CD4-positive, alpha-beta T cell (primary cell): ENCODE measurements around the gene SIDT2. TPM values are rescaled to one million over a fixed set of nuclear protein-coding genes. Genes with fewer than 3 reads are reported as not detected.

Experiments used
- ATAC-seq: fragments of 200-7000 bp; cut with Tn5 transposase; one replicate; pipeline ENCODE4 v1.10.0; 2022; ENCODE audit warnings: mild to moderate bottlenecking; ENCODE audit not compliant: poor library complexity
- CTCF ChIA-PET: fragments of 350-600 bp; sonication (Branson Sonifier 250); formaldehyde crosslinking; loops from one replicate; lab custom pipeline; 2021; ENCODE audit warnings: antibody characterized with exemption, inconsistent platforms; lab: Charles Lee
- POLR2A ChIA-PET: fragments of 350-600 bp; sonication (Branson Sonifier 250); formaldehyde crosslinking; loops from one replicate; lab custom pipeline; 2021; ENCODE audit warnings: antibody characterized with exemption, inconsistent platforms; lab: Charles Lee
- DNase-seq, 14 experiments: peaks; one replicate each; pipeline ENCODE4 v3.0.0-alpha.2; 2013 to 2020; ENCODE audit warnings: mixed read lengths in 2 of 14
- H3K27ac ChIP-seq, 2 donors: one replicate each; pipeline versions ENCODE4 v1.5.1 to v1.7.0; 2013; ENCODE audit warnings: low read length in 2 of 2, low read depth in 1 of 2, mild to moderate bottlenecking in 1 of 2
- H3K27me3 ChIP-seq, 2 experiments: 1 replicate in 1 of 2; 2 replicates in 1 of 2; pipeline versions ENCODE4 v1.6.1 to v1.7.0; 2013; ENCODE audit warnings: low read length in 2 of 2, control low read depth in 1 of 2, mild to moderate bottlenecking in 1 of 2, moderate library complexity in 1 of 2; ENCODE audit not compliant: insufficient read depth in 2 of 2, control insufficient read depth in 1 of 2
- H3K36me3 ChIP-seq: one replicate; pipeline ENCODE4 v1.6.1; 2013; ENCODE audit warnings: low read length, control low read depth; ENCODE audit not compliant: insufficient read depth
- H3K4me1 ChIP-seq: one replicate; pipeline ENCODE4 v1.6.1; 2013; ENCODE audit warnings: low read length, control low read depth; ENCODE audit not compliant: insufficient read depth
- H3K4me3 ChIP-seq: one replicate; pipeline ENCODE4 v1.5.1; 2013; ENCODE audit warnings: mild to moderate bottlenecking, low read length, moderate library complexity
- H3K9me3 ChIP-seq, 2 experiments: 1 replicate in 1 of 2; 2 replicates in 1 of 2; pipeline versions ENCODE4 v1.6.1 to v1.7.0; 2013; ENCODE audit warnings: low read length in 2 of 2, mild to moderate bottlenecking in 2 of 2, control low read depth in 1 of 2, moderate library complexity in 1 of 2; ENCODE audit not compliant: control insufficient read depth in 1 of 2, insufficient read depth in 1 of 2
- H3K27ac Mint-ChIP-seq: one replicate; pipeline ENCODE4 v1.8.0; 2020; ENCODE audit warnings: mixed read lengths
- H3K27me3 Mint-ChIP-seq: one replicate; pipeline ENCODE4 v1.8.0; 2021; ENCODE audit warnings: mixed read lengths
- H3K36me3 Mint-ChIP-seq: one replicate; pipeline ENCODE4 v1.8.0; 2021; ENCODE audit warnings: low read depth, mixed read lengths
- H3K4me1 Mint-ChIP-seq: one replicate; pipeline ENCODE4 v1.8.0; 2021; ENCODE audit warnings: low read depth, mixed read lengths
- H3K4me3 Mint-ChIP-seq: one replicate; pipeline ENCODE4 v1.8.0; 2020; ENCODE audit warnings: mild to moderate bottlenecking, mixed read lengths
- H3K9me3 Mint-ChIP-seq: one replicate; pipeline ENCODE4 v1.8.0; 2020; ENCODE audit warnings: mixed read lengths
- intact Hi-C, 2 experiments: fragments of 100-400 bp; cut with DNase I in 1 of 2; cut with micrococcal nuclease in 1 of 2; formaldehyde crosslinking; loops; one replicate each; pipeline versions ENCODE4 v1.15.1 to v1.9.0; 2023 to 2025; cut with DNase I, micrococcal nuclease
- total RNA-seq, 174 experiments: library from RNA in 2 of 174; stranded (reverse) in 2 of 174; gene quantifications; one replicate each; pipeline ENCODE4 v1.2.3 and lab custom pipeline; 2021 to 2026
- TF ChIP-seq, protein P1 (sequence below): fragments of 200-600 bp; IDR thresholded peaks from one replicate; pipeline ENCODE4 v1.8.0; 2022; ENCODE audit warnings: antibody characterized with exemption, mild to moderate bottlenecking

SIDT2 gene
- total RNA-seq, 2 experiments from 2014 or later: 197 to 200 TPM

DNA sequence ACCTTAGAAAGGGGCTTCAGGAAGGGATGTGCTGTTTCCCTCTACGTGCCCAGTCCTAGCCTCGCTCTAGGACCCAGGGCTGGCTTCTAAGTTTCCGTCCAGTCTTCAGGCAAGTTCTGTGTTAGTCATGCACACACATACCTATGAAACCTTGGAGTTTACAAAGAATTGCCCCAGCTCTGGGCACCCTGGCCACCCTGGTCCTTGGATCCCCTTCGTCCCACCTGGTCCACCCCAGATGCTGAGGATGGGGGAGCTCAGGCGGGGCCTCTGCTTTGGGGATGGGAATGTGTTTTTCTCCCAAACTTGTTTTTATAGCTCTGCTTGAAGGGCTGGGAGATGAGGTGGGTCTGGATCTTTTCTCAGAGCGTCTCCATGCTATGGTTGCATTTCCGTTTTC is 18.5 kb downstream of the SIDT2 start:
- TF ChIP-seq, protein P1, sequence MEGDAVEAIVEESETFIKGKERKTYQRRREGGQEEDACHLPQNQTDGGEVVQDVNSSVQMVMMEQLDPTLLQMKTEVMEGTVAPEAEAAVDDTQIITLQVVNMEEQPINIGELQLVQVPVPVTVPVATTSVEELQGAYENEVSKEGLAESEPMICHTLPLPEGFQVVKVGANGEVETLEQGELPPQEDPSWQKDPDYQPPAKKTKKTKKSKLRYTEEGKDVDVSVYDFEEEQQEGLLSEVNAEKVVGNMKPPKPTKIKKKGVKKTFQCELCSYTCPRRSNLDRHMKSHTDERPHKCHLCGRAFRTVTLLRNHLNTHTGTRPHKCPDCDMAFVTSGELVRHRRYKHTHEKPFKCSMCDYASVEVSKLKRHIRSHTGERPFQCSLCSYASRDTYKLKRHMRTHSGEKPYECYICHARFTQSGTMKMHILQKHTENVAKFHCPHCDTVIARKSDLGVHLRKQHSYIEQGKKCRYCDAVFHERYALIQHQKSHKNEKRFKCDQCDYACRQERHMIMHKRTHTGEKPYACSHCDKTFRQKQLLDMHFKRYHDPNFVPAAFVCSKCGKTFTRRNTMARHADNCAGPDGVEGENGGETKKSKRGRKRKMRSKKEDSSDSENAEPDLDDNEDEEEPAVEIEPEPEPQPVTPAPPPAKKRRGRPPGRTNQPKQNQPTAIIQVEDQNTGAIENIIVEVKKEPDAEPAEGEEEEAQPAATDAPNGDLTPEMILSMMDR: no peak
- Mint-ChIP-seq H3K27me3 (no peaks in the 10 kb centered on the region), H3K4me3 (no peak overlapping the region), H3K9me3 (no peaks in the 10 kb centered on the region), H3K27ac (peak overlapping the region; percentile 26), H3K36me3 (peaks cover 25% of the 10 kb centered on the region), H3K4me1 (peaks cover 10% of the 10 kb centered on the region)
- ChIA-PET POLR2A (interaction anchor here (4.8 kb wide), 1 partner anchor 18 kb away, joined by 18 read pairs; the partner anchor contains the start of gene SIDT2), CTCF (no interaction called here)
- Histone ChIP-seq H3K36me3 (peaks cover 10% of the 10 kb centered on the region), H3K4me3 (no peak overlapping the region), H3K9me3 (no peaks in the 10 kb centered on the region), H3K4me1 (no peaks in the 10 kb centered on the region), H3K27me3 (no peaks in the 10 kb centered on the region), H3K27ac (no peak overlapping the region)
- intact Hi-C loops: no loop called here
- ATAC-seq (no peak), DNase-seq (no peak)

DNA sequence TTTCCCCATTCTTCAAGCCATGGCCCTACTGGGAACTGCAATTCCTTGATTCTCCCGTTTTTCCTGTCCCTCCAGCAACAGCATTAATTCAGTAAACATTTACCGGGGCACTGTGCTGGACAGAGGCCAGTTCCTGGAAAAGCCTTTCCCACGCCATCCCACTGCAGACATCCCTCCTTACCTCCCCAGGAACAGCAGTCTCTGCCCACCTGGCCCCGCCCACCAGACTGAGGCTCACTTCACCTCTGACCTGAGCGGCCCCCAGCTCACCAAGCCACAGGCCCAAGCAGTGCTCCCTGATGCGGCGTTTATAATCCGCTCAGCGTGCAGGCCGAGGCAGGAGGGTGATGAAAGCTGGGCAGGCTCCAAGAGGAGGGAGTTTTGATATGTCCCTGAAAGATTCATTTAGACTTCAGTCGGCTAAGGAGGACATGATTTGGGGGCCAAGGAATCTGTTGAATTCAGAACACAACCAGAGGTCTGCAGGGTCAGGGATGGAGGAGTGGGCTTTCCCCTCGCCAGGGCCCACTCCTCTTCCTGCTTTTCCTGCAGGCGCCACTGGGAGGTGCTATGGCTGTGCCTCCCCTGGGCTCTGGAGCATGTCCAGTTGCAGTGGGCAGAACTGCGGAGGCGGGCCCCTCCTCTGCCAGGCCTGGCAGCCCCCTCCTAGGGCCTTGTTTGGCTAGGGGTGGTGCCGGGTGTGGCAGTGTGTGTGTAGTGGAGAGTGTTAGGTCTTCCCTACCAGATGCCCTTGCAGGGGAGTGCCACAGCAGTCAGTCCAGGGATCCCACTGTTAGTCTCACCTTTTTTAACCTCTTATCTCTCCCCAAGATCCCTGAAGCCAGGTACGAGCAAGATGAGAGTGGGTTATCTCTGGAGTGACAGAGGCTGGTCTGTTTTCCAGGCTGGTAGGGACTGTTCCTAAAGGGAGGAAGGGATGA is 19.2 kb downstream of the SIDT2 start:
- peaks cover 10% of the 10 kb centered on the region for H3K36me3 ChIP-seq
- Mint-ChIP-seq H3K4me3 (no peak overlapping the region), H3K36me3 (peaks cover 24% of the 10 kb centered on the region), H3K4me1 (peaks cover 10% of the 10 kb centered on the region), H3K27ac (peak overlapping the region; percentile 26), H3K9me3 (no peaks in the 10 kb centered on the region), H3K27me3 (no peaks in the 10 kb centered on the region)
- no peaks in the 10 kb centered on the region for H3K27me3 ChIP-seq
- TF ChIP-seq, protein P1: no peak
- H3K4me3 ChIP-seq: no peak overlapping the region
- H3K9me3 ChIP-seq: no peaks in the 10 kb centered on the region
- intact Hi-C loops: no loop called here
- ChIA-PET POLR2A (interaction anchor here (4.8 kb wide), 1 partner anchor 19 kb away, joined by 18 read pairs; the partner anchor contains the start of gene SIDT2), CTCF (no interaction called here)
- ATAC-seq: no peak
- DNase-seq: no peak
- H3K27ac ChIP-seq: no peak overlapping the region
- H3K4me1 ChIP-seq: no peaks in the 10 kb centered on the region

DNA sequence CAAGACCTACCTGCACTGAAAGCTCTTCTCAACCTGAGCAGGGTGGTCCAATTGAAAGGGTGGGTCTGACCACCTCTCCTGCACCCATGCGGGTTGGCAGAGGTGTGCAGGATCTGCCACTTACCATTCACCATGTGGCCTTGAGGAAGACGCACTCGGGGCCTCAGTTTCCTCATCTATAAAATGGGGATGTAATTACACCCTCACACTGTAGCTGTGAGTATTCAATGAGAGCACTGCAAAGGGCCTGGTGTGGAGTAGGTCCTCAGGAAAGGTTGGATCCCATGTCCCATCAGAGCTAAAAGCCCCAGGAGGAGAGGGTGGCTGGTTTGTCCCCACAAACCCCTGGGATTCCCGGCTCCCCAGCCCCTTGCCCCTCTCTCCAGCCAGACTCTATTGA is 20.1 kb downstream of the SIDT2 start:
- Histone ChIP-seq H3K27me3 (no peaks in the 10 kb centered on the region), H3K27ac (no peak overlapping the region), H3K4me3 (no peak overlapping the region), H3K36me3 (peaks cover 18% of the 10 kb centered on the region), H3K4me1 (no peaks in the 10 kb centered on the region), H3K9me3 (no peaks in the 10 kb centered on the region)
- ChIA-PET CTCF (no interaction called here), POLR2A (interaction anchor here (1.5 kb wide), 1 partner anchor 10 kb away, joined by 4 read pairs; no protein-coding TSS in a partner anchor)
- intact Hi-C loops: no loop called here
- Mint-ChIP-seq H3K4me1 (peaks cover 10% of the 10 kb centered on the region), H3K9me3 (no peaks in the 10 kb centered on the region), H3K27ac (no peak overlapping the region), H3K4me3 (no peak overlapping the region), H3K36me3 (peaks cover 28% of the 10 kb centered on the region), H3K27me3 (no peaks in the 10 kb centered on the region)
- TF ChIP-seq, protein P1: no peak
- no peak for DNase-seq
- no peak for ATAC-seq
